ENCODE results near the gene NUDT3.
"Not testable (repeated sequence)": the region's sequence is repeated elsewhere in the genome, so short reads cannot be mapped to it uniquely, and the experiment has no call there.

The NUDT3 gene

GRCh38 chr6:34276191-34276590, 116.3 kb downstream of the NUDT3 start:
- TF ChIP-seq ZNF274 (IDR thresholded peaks at IDR 0.05; ENCODE audit: low read depth, low read length), result no peak
- H3K4me3 ChIP-seq (ENCODE audit: low read length), result no peak overlapping the region

GRCh38 chr6:34275128-34275804, 117.2 kb downstream of the NUDT3 start:
- no peak for TF ChIP-seq ZNF274 (IDR thresholded peaks at IDR 0.05; ENCODE audit: low read depth, low read length)
- no peak overlapping the region for H3K4me3 ChIP-seq (ENCODE audit: low read length)

GRCh38 chr6:34274129-34274528, 118.3 kb downstream of the NUDT3 start:
- H3K4me3 ChIP-seq (ENCODE audit: low read length), result no peak overlapping the region
- TF ChIP-seq ZNF274 (IDR thresholded peaks at IDR 0.05; ENCODE audit: low read depth, low read length), result no peak

- no peak for TF ChIP-seq ZNF274 (IDR thresholded peaks at IDR 0.05; ENCODE audit: low read depth, low read length)
These were observed 119.1 kb downstream of the NUDT3 start for GRCh38 chr6:34273242-34273805.

GRCh38 chr6:34272013-34272926, 120.2 kb downstream of the NUDT3 start:
- no peak overlapping the region for H3K4me3 ChIP-seq (ENCODE audit: low read length)
- TF ChIP-seq ZNF274 (IDR thresholded peaks at IDR 0.05; ENCODE audit: low read depth, low read length), result no peak

More at GRCh38 chr6:34273242-34273805, 119.1 kb downstream of the NUDT3 start:
- no peak overlapping the region for H3K4me3 ChIP-seq (ENCODE audit: low read length)

- not testable (repeated sequence) for H3K4me3 ChIP-seq (ENCODE audit: low read length)
These were observed 122.7 kb downstream of the NUDT3 start for GRCh38 chr6:34269658-34270341.

GRCh38 chr6:34269132-34269531, 123.3 kb downstream of the NUDT3 start:
- H3K4me3 ChIP-seq (ENCODE audit: low read length), result not testable (repeated sequence)

GRCh38 chr6:34267746-34268145, 124.7 kb downstream of the NUDT3 start:
- no peak for TF ChIP-seq ZNF274 (IDR thresholded peaks at IDR 0.05; ENCODE audit: low read depth, low read length)

GRCh38 chr6:34263484-34263883, 129.0 kb downstream of the NUDT3 start:
- H3K4me3 ChIP-seq (ENCODE audit: low read length), result not testable (repeated sequence)

More at GRCh38 chr6:34267746-34268145, 124.7 kb downstream of the NUDT3 start:
- H3K4me3 ChIP-seq (ENCODE audit: low read length), result no peak overlapping the region

- H3K4me3 ChIP-seq (ENCODE audit: low read length), result no peak overlapping the region
- no peak for TF ChIP-seq ZNF274 (IDR thresholded peaks at IDR 0.05; ENCODE audit: low read depth, low read length)
These were observed 131.7 kb downstream of the NUDT3 start for GRCh38 chr6:34260576-34261267.

- TF ChIP-seq ZNF274 (IDR thresholded peaks at IDR 0.05; ENCODE audit: low read depth, low read length), result no peak
- no peak overlapping the region for H3K4me3 ChIP-seq (ENCODE audit: low read length)
These were observed 132.9 kb downstream of the NUDT3 start for GRCh38 chr6:34259529-34260069.

GRCh38 chr6:34252395-34252794, 140.1 kb downstream of the NUDT3 start:
- not testable (repeated sequence) for H3K4me3 ChIP-seq (ENCODE audit: low read length)

GRCh38 chr6:34249469-34250261, 142.8 kb downstream of the NUDT3 start:
- TF ChIP-seq ZNF274 (IDR thresholded peaks at IDR 0.05; ENCODE audit: low read depth, low read length), result no peak
- peak overlapping the region; percentile 74; the same call in 1 of the 2 replicates for H3K4me3 ChIP-seq (ENCODE audit: low read length)
